Nephron progenitor cell (in vitro differentiated cells): ENCODE data around the gene FXYD5.

Experiments used
- DNase-seq: peaks from one replicate; pipeline ENCODE4 v3.0.0; 2021
- H3K27ac Mint-ChIP-seq: 2 replicates; pipeline ENCODE4 v1.8.0; 2021; ENCODE audit warnings: mild to moderate bottlenecking, moderate library complexity, mixed read lengths
- H3K27me3 Mint-ChIP-seq: 2 replicates; pipeline ENCODE4 v1.8.0; 2021; ENCODE audit warnings: mild to moderate bottlenecking, low read depth, mixed read lengths; ENCODE audit not compliant: poor library complexity
- H3K36me3 Mint-ChIP-seq: 2 replicates; pipeline ENCODE4 v1.8.0; 2021; ENCODE audit warnings: low read depth, mixed read lengths
- H3K4me1 Mint-ChIP-seq: 2 replicates; pipeline ENCODE4 v1.8.0; 2021; ENCODE audit warnings: mixed read lengths
- H3K4me3 Mint-ChIP-seq: 2 replicates; pipeline ENCODE4 v1.8.0; 2021; ENCODE audit warnings: mild to moderate bottlenecking, moderate library complexity, mixed read lengths
- H3K9me3 Mint-ChIP-seq: 2 replicates; pipeline ENCODE4 v1.8.0; 2021; ENCODE audit warnings: mild to moderate bottlenecking, moderate library complexity, mixed read lengths
- TF ChIP-seq, protein P1 (sequence below): fragments of 200-600 bp; sonication (generic); IDR thresholded peaks from 2 replicates; pipeline ENCODE4 v1.5.0; 2021; ENCODE audit warnings: antibody characterized with exemption

Gene FXYD5

DNA sequence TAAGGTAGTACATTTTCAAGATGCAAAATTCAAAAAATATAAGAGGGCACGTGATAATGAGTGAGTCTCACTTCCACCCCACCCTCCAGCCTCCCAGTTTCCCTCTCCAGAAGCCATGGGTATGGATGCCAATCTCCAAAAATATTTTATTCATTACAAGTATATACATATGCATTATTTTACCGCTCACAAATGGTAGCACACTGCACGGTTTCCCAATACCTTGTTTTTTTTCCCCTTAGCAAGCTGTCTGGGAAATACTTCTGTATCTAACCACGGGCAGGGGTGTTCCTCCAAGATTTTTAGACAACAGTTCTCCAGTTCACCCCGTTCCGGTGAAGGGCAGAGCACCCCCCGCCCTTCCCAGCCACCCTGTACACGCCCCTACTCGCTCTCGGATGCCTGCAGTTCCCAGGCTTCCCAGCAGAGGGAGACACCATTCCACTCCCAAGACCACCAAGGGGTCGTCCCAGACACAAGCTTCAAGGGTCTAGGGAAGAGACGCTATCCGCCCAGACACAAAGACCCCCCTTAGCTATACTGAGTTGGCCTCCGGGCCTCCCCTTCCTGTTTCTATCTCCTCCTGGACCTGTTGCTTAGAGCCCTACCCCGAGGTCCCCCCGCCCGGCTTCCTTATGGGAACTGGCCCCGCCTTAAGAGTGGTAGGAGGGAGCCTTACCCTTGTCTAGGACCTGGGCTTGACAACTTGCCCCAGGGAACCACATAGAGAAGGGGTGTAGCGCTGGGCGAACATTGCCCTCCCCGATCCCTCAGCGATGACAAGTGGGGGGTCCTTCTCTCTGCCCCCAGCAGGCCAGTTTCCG, 40.0 kb upstream of the FXYD5 start:
- Mint-ChIP-seq H3K27ac (no peak overlapping the region), H3K36me3 (no peaks in the 10 kb centered on the region), H3K4me3 (peak overlapping the region; percentile 71), H3K4me1 (peaks cover 55% of the 10 kb centered on the region), H3K9me3 (no peaks in the 10 kb centered on the region), H3K27me3 (peaks cover 7% of the 10 kb centered on the region)
- peak; percentile 94 for DNase-seq
- TF ChIP-seq, protein P1, sequence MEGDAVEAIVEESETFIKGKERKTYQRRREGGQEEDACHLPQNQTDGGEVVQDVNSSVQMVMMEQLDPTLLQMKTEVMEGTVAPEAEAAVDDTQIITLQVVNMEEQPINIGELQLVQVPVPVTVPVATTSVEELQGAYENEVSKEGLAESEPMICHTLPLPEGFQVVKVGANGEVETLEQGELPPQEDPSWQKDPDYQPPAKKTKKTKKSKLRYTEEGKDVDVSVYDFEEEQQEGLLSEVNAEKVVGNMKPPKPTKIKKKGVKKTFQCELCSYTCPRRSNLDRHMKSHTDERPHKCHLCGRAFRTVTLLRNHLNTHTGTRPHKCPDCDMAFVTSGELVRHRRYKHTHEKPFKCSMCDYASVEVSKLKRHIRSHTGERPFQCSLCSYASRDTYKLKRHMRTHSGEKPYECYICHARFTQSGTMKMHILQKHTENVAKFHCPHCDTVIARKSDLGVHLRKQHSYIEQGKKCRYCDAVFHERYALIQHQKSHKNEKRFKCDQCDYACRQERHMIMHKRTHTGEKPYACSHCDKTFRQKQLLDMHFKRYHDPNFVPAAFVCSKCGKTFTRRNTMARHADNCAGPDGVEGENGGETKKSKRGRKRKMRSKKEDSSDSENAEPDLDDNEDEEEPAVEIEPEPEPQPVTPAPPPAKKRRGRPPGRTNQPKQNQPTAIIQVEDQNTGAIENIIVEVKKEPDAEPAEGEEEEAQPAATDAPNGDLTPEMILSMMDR: peak; percentile 96

DNA sequence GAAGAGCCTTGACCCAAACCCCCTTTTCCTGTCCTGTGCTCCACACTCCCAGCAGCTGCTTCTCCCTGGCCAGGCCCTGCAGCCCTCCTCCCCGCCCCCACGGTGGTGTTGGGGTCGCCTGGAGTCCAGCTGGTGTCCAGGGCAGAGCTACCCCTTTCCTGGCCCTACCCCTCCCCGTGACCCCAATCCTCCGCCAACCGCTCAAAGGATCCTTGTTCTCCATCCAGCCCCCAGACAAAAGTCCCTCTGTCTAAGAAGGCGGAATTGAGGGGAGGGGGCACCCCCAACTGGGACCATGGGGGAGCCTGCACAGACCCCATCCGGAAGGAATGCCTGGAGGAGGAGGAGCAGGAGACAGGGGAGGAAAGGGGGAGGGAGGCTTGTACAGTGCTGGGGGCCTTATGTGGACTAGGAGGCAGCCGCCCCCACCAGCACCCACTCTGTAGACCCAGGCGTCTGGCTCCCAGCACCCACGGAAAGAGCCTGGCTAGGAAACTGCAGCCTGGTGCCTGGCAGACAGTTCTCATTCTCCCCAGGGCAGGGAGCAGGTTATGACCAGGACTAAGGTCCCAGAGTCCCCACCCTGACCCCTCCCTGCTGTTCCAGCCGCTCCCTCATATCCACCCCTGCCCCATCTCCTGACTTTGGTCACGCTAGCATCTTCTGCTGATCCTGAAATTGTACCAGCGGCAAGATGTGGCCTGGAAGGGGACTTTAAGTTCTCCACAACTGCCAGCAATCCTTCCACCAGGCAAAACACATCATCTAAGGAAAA, 39.2 kb upstream of the FXYD5 start, which contains the start of gene FXYD3:
FXYD3 (plus strand) TSS at position 647 of the 775 bp plus-strand sequence. CDS start 3,554 bp downstream, outside the sequence.
- peak; percentile 35 for DNase-seq
- peak within 1 kb of the TSS; percentile 71 for H3K4me3 Mint-ChIP-seq
- peaks cover 50% of the 10 kb centered on the region for H3K4me1 Mint-ChIP-seq

DNA sequence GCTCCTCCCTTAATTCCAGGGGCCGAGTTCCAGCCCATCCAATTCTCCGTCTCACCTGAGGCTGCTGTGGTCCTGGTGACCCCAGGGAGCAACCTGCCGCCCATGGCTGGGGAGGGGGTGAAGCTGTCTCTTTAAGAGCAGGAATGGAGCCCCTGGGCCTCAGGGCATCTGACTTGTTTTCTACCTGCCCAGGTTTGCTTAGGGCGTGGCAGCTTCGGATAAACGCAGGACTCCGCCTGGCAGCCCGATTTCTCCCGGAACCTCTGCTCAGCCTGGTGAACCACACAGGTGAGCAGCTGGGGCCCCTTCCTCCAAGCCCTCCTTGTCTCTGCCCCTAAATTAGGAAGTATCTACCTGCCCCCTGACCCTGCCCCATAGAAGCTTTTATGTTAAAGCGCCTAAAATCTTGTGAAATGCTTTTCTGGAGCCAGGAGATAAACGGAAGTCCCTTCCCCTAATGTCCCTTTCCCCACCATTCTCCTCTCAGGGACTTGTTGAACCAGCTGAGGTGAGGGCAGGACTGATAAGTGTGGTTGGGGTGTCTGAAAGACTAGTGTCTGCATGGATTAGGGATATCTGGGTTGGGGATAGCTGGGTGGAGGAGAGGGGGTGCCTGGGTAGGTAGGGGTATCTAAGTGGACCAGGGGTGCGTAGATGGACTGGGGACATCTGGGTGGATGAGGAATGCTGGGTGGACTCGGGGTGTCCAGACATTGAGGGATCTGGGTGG, 38.3 kb upstream of the FXYD5 start:
- no peak for DNase-seq
- no peak overlapping the region for H3K4me3 Mint-ChIP-seq
- H3K27me3 Mint-ChIP-seq: peaks cover 7% of the 10 kb centered on the region
- H3K27ac Mint-ChIP-seq: peak overlapping the region; percentile 27
- H3K36me3 Mint-ChIP-seq: no peaks in the 10 kb centered on the region
- peaks cover 43% of the 10 kb centered on the region for H3K4me1 Mint-ChIP-seq
- TF ChIP-seq, protein P1: no peak
- H3K9me3 Mint-ChIP-seq: no peaks in the 10 kb centered on the region

More for the DNA sequence above, 39.2 kb upstream of the FXYD5 start, which contains the start of gene FXYD3:
- TF ChIP-seq, protein P1: no peak
- Mint-ChIP-seq H3K9me3 (no peaks in the 10 kb centered on the region), H3K27ac (peak within 1 kb of the TSS; percentile 27), H3K27me3 (peaks cover 7% of the 10 kb centered on the region), H3K36me3 (no peaks in the 10 kb centered on the region)

DNA sequence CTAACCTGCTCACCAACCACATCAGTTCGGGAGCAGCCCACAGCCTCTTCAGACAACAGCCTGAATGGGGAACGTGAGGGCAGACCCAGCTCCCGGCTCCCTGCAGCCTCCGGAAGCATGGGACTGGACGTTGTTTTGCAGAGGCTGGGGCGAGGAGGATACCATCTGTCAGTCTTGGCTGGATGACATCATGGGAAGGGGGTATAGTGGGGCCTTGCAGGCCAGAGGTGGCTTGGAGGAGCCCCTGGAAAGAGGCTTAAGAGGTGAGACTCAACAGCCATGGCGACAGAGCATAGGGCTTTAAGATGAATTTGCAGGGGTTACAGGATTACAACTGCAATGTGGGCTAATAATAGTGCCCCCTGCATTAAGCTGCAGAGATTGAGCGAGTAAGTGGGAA, 37.4 kb upstream of the FXYD5 start:
- Mint-ChIP-seq H3K27ac (no peak overlapping the region), H3K27me3 (peaks cover 7% of the 10 kb centered on the region), H3K36me3 (no peaks in the 10 kb centered on the region), H3K4me1 (peaks cover 38% of the 10 kb centered on the region), H3K4me3 (no peak overlapping the region), H3K9me3 (no peaks in the 10 kb centered on the region)
- TF ChIP-seq, protein P1: no peak
- DNase-seq: no peak

DNA sequence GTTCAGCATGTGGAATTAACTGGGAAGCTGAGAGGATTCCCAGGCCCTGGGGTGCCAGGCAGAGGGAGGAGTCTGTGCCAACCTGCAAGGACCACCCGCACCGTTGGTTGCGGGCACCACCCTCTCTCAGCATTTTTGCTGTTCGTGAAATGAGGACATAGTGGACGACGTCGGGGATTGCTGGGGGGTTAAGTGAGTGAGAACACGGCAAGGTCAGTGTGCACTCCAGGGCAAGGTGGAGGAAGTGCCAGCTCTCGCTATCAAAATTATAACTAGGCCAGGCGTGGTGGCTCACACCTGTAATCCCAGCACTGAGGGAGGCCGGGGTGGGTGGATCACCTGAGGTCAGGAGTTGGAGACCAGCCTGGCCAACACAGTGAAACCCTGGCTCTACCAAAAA, 36.7 kb upstream of the FXYD5 start:
- DNase-seq: no peak
- TF ChIP-seq, protein P1: no peak
- Mint-ChIP-seq H3K4me1 (peaks cover 43% of the 10 kb centered on the region), H3K27me3 (peaks cover 11% of the 10 kb centered on the region), H3K36me3 (no peaks in the 10 kb centered on the region), H3K4me3 (no peak overlapping the region), H3K27ac (no peak overlapping the region), H3K9me3 (no peaks in the 10 kb centered on the region)
